GM12878 (cell line): ENCODE results near the gene CACNA2D3. TPM values are rescaled to one million over a fixed set of nuclear protein-coding genes. Genes with fewer than 3 reads are reported as not detected.

Experiments used
- ATAC-seq: fragments of 200-7000 bp; cut with Tn5 transposase; 3 replicates; pipeline ENCODE4 v1.9.1; 2020; ENCODE audit warnings: mild to moderate bottlenecking, moderate library complexity
- BruUV-seq: library from RNA; stranded (reverse); fragments of 400-500 nt; replicated peaks from 2 replicates; lab custom pipeline; 2021; lab: Mats Ljungman, UMichigan
- CTCF ChIA-PET: fragments of 300-600 bp; sonication (Branson Sonifier 250); formaldehyde crosslinking; extraction: SDS; loops from one replicate; lab custom pipeline; 2021; ENCODE audit warnings: inconsistent platforms; lab: Yijun Ruan, JAX
- POLR2A ChIA-PET: fragments of 350-600 bp; formaldehyde crosslinking; extraction: SDS; loops from one replicate; lab custom pipeline; 2021; ENCODE audit warnings: inconsistent platforms; lab: Charles Lee
- RAD21 ChIA-PET: fragments of 300-600 bp; sonication (Branson Sonifier 250); formaldehyde crosslinking; loops from one replicate; lab custom pipeline; 2023; ENCODE audit warnings: antibody characterized with exemption; ENCODE audit not compliant: unreplicated experiment; lab: Charles Lee
- SMC1A ChIA-PET: fragments of 300-600 bp; sonication (Branson Sonifier 250); formaldehyde crosslinking; loops from one replicate; lab custom pipeline; 2023; ENCODE audit not compliant: unreplicated experiment, uncharacterized antibody; lab: Charles Lee
- DNase-seq: peaks from one replicate; pipeline ENCODE4 v3.0.0-alpha.2; 2011; ENCODE audit warnings: low read depth, low spot score
- FAIRE-seq: peaks from 3 replicates; lab custom pipeline; 2011; peaks lifted over from hg19 to GRCh38; lab: Jason Lieb, UNC
- H2AFZ ChIP-seq: 2 replicates; pipeline ENCODE4 v1.6.0; 2011; ENCODE audit warnings: low read depth, low read length, control low read depth; ENCODE audit not compliant: control insufficient read depth
- H3K27ac ChIP-seq: 2 replicates; pipeline ENCODE4 v1.5.1; 2011; ENCODE audit warnings: control low read depth; ENCODE audit not compliant: control insufficient read depth, insufficient read depth
- H3K27me3 ChIP-seq, 2 experiments: replicated peaks in 1 of 2; 2 replicates each; pipeline versions ENCODE4 v1.6.0 to v1.6.1; 2011; ENCODE audit warnings: low read length in 1 of 2; ENCODE audit not compliant: control insufficient read depth in 2 of 2, insufficient read depth in 2 of 2
- H3K36me3 ChIP-seq, 2 experiments: 2 replicates each; pipeline ENCODE4 v1.5.1; 2011; ENCODE audit warnings: low read length in 1 of 2; ENCODE audit not compliant: control insufficient read depth in 2 of 2, insufficient read depth in 2 of 2
- H3K4me1 ChIP-seq: 2 replicates; pipeline ENCODE4 v1.6.1; 2011; ENCODE audit warnings: mild to moderate bottlenecking, low read length, moderate library complexity, mixed read lengths; ENCODE audit not compliant: control insufficient read depth, insufficient read depth
- H3K4me2 ChIP-seq: 2 replicates; pipeline ENCODE4 v1.6.0; 2011; ENCODE audit warnings: control low read depth; ENCODE audit not compliant: control insufficient read depth, insufficient read depth
- H3K4me3 ChIP-seq: fragments of 200-600 bp; sonication (generic); 2 replicates; pipeline ENCODE4 v1.5.1; 2016
- H3K79me2 ChIP-seq: 2 replicates; pipeline ENCODE4 v1.6.0; 2011; ENCODE audit warnings: low read length; ENCODE audit not compliant: control insufficient read depth, insufficient read depth
- H3K9ac ChIP-seq: 2 replicates; pipeline ENCODE4 v1.8.0; 2011; ENCODE audit warnings: low read length, control low read depth, mixed read lengths; ENCODE audit not compliant: control insufficient read depth, insufficient read depth
- H3K9me3 ChIP-seq: replicated peaks from 3 replicates; pipeline ENCODE4 v1.5.1; 2011; ENCODE audit warnings: mild to moderate bottlenecking, low read length; ENCODE audit not compliant: control insufficient read depth, insufficient read depth
- H4K20me1 ChIP-seq: 2 replicates; pipeline ENCODE4 v1.6.0; 2011; ENCODE audit not compliant: control insufficient read depth, insufficient read depth
- CEBPB ChIP-seq, 2 experiments: fragments of 150-350 bp in 1 of 2; IDR thresholded peaks; 2 replicates each; pipeline ENCODE4 v1.6.1; 2012 to 2014; ENCODE audit warnings: low read depth in 2 of 2, low read length in 2 of 2, borderline replicate concordance in 1 of 2, inconsistent platforms in 1 of 2
- CHD4 ChIP-seq: fragments of 200-600 bp; sonication (generic); IDR thresholded peaks from 2 replicates; pipeline ENCODE4 v1.6.1; 2016; ENCODE audit warnings: mild to moderate bottlenecking
- CUX1 ChIP-seq: IDR thresholded peaks from 2 replicates; pipeline ENCODE4 v1.6.1; 2012; ENCODE audit warnings: improper control_type of control experiment, low read depth, low read length; ENCODE audit not compliant: insufficient replicate concordance
- HCFC1 ChIP-seq: fragments of 150-350 bp; IDR thresholded peaks from 2 replicates; pipeline ENCODE4 v1.6.1; 2014; ENCODE audit warnings: low read length
- HDAC2 ChIP-seq: fragments of 200-600 bp; sonication (generic); IDR thresholded peaks from 2 replicates; pipeline ENCODE4 v1.6.1; 2017
- RFX5 ChIP-seq: IDR thresholded peaks from 2 replicates; pipeline ENCODE4 v1.6.1; 2011; ENCODE audit warnings: low read depth, low read length, improper control_type of control experiment
- TBL1XR1 ChIP-seq: IDR thresholded peaks from 2 replicates; pipeline ENCODE4 v1.6.1; 2012; ENCODE audit warnings: low read depth, low read length, improper control_type of control experiment
- ZBED1 ChIP-seq: IDR thresholded peaks from 2 replicates; pipeline ENCODE4 v1.6.1; 2016; ENCODE audit warnings: borderline replicate concordance
- ZNF217 ChIP-seq: fragments of 450-650 bp; IDR thresholded peaks from 2 replicates; pipeline ENCODE4 v1.6.1; 2017; ENCODE audit warnings: antibody characterized with exemption, mild to moderate bottlenecking
- WGBS: methylation state at CpG from one replicate; pipeline ENCODE4 v1.1.6; 2016; ENCODE audit warnings: low lambda C conversion rate; ENCODE audit not compliant: insufficient replicate concordance, insufficient coverage; ENCODE audit errors: missing lambda C conversion rate; 5-methylcytosine and 5-hydroxymethylcytosine counted together
- in situ Hi-C: fragments of 300-500 bp; cut with MboI; formaldehyde crosslinking; loops from 9 replicates; pipeline ENCODE4 v1.14.3; 2018; ENCODE audit warnings: mixed read lengths
- intact Hi-C: fragments of 100-400 bp; cut with micrococcal nuclease; formaldehyde crosslinking; loops from one replicate; pipeline ENCODE4 v1.14.2; 2022; ENCODE audit not compliant: unreplicated experiment
- polyA plus RNA-seq, 11 experiments: library from polyadenylated mRNA; depleted of rRNA in 4 of 11; unstranded in 6 of 11; stranded (reverse) in 5 of 11; fragments of >200 nt; fragmentation: Nextera tagmentation in 4 of 11; fragmentation: Illumina TruSeq in 1 of 11; extraction: Ambion mirVana in 4 of 11; extraction: Trizol in 1 of 11; gene quantifications; 1 replicate in 1 of 11; 2 replicates in 10 of 11; pipeline versions ENCODE4 v1.2.1 to v1.2.3, GENCODE V29; 2011 to 2016; ENCODE audit warnings: inconsistent platforms in 2 of 11, missing spikeins in 2 of 11, low read depth in 1 of 11
- total RNA-seq, 4 experiments: library from RNA; depleted of rRNA in 3 of 4; stranded (reverse); fragments of >200 nt in 3 of 4; fragmentation: Illumina TruSeq in 1 of 4; extraction: Trizol in 1 of 4; gene quantifications; 2 replicates each; pipeline versions ENCODE4 v1.2.1 to v1.2.3, GENCODE V29; 2013 to 2021
- TF ChIP-seq, protein P1 (sequence below): fragments of 150-350 bp; IDR thresholded peaks from 2 replicates; pipeline ENCODE4 v1.6.1; 2014; ENCODE audit warnings: mild to moderate bottlenecking, low read depth, low read length
- TF ChIP-seq, protein P2 (sequence below): fragments of 450-650 bp; IDR thresholded peaks from 2 replicates; pipeline ENCODE4 v1.6.1; 2017; ENCODE audit warnings: mild to moderate bottlenecking, low read depth, inconsistent platforms; ENCODE audit not compliant: poor library complexity, severe bottlenecking

CACNA2D3 gene
- total and polyA plus RNA-seq, 10 of the 15 experiments (the other 5 are each of a cell fraction or from before 2014, with no cell fraction given), result not detected

GRCh38 chr3:54668236-54668635 is 545.9 kb downstream of the CACNA2D3 start:
- Histone ChIP-seq H3K9me3 (no peaks in the 10 kb centered on the region), H3K4me2 (no peak overlapping the region), H2AFZ (no peak overlapping the region)
- intact Hi-C loops, result no loop called here
- CTCF ChIA-PET, result no interaction called here
- POLR2A ChIA-PET, result no interaction called here
- BruUV-seq, result no TSS peak
- no peak for ATAC-seq
- TF ChIP-seq CUX1 (no peak), HDAC2 (no peak), CHD4 (no peak), HCFC1 (no peak), ZBED1 (no peak), ZNF217 (no peak), CEBPB (IDR thresholded peaks at IDR 0.05; ENCODE audit: borderline replicate concordance in 1 of 2, low read depth in 2 of 2, low read length in 2 of 2) (no peak), TBL1XR1 (no peak), RFX5 (no peak)
- TF ChIP-seq, protein P1, sequence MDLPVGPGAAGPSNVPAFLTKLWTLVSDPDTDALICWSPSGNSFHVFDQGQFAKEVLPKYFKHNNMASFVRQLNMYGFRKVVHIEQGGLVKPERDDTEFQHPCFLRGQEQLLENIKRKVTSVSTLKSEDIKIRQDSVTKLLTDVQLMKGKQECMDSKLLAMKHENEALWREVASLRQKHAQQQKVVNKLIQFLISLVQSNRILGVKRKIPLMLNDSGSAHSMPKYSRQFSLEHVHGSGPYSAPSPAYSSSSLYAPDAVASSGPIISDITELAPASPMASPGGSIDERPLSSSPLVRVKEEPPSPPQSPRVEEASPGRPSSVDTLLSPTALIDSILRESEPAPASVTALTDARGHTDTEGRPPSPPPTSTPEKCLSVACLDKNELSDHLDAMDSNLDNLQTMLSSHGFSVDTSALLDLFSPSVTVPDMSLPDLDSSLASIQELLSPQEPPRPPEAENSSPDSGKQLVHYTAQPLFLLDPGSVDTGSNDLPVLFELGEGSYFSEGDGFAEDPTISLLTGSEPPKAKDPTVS, result no peak
- TF ChIP-seq, protein P2, sequence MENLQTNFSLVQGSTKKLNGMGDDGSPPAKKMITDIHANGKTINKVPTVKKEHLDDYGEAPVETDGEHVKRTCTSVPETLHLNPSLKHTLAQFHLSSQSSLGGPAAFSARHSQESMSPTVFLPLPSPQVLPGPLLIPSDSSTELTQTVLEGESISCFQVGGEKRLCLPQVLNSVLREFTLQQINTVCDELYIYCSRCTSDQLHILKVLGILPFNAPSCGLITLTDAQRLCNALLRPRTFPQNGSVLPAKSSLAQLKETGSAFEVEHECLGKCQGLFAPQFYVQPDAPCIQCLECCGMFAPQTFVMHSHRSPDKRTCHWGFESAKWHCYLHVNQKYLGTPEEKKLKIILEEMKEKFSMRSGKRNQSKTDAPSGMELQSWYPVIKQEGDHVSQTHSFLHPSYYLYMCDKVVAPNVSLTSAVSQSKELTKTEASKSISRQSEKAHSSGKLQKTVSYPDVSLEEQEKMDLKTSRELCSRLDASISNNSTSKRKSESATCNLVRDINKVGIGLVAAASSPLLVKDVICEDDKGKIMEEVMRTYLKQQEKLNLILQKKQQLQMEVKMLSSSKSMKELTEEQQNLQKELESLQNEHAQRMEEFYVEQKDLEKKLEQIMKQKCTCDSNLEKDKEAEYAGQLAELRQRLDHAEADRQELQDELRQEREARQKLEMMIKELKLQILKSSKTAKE, result no peak
- TF ChIP-seq, all 136 proteins: peak for 0
- Histone ChIP-seq H3K4me1 (no peaks in the 10 kb centered on the region), H3K36me3 (no peaks in the 10 kb centered on the region), H3K4me3 (no peak overlapping the region), H3K79me2 (no peaks in the 10 kb centered on the region), H4K20me1 (no peaks in the 10 kb centered on the region), H3K27me3 (peaks cover 0 to 2% of the 10 kb centered on the region in 2 experiments; a peak in 1 of 4 replicates), H3K27ac (no peak overlapping the region), H3K9ac (no peak overlapping the region)
- in situ Hi-C loops, result no loop called here
- SMC1A ChIA-PET, result no interaction called here
- RAD21 ChIA-PET, result no interaction called here
- 42% methylated on average over 3 of the region's 3 CpGs for WGBS
- FAIRE-seq (no peak), DNase-seq (no peak)
